Activated T-helper 1 cell treated with Interleukin-2 at 50 U/mL for 16 hours (primary cell): ENCODE measurements around the gene COL6A2.
"Not testable (repeated sequence)": the region's sequence is repeated elsewhere in the genome, so short reads cannot be mapped to it uniquely, and the experiment has no call there.

Experiments
- DNase-seq: peaks from one replicate; pipeline ENCODE4 v3.0.0-alpha.2; 2020; ENCODE audit warnings: low read depth

The COL6A2 gene

DNA sequence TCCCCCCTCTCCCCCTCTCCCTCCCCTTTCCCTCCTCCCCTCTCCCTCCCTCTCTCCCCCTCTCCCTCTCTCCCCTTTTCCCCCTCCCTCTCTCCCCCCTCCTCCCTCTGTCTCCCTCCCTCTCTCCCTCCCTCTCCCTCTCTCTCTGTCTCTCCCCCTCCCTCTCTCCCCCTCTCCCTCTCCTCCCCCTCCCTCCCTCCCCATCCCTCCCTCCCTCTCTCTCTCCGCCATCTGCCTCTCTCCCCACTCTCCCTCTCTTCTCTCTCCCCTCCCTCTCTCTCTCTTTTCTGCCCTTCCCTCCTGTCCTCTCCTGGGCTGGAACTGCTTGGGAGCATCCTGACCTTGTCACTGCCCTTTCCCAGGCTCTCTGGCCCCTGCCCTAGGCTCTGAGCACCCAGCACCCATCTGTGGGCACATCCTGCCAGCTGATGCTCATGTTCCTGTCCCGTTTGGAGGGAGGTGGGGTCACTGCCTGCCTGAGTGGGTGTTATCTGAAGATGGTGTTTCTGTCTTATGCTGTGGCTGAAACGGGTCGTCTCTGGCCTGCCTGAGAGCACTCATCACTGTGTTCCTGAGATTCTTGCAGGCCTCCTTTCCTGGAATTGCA is 46.7 kb downstream of the COL6A2 start:
- no peak for DNase-seq

DNA sequence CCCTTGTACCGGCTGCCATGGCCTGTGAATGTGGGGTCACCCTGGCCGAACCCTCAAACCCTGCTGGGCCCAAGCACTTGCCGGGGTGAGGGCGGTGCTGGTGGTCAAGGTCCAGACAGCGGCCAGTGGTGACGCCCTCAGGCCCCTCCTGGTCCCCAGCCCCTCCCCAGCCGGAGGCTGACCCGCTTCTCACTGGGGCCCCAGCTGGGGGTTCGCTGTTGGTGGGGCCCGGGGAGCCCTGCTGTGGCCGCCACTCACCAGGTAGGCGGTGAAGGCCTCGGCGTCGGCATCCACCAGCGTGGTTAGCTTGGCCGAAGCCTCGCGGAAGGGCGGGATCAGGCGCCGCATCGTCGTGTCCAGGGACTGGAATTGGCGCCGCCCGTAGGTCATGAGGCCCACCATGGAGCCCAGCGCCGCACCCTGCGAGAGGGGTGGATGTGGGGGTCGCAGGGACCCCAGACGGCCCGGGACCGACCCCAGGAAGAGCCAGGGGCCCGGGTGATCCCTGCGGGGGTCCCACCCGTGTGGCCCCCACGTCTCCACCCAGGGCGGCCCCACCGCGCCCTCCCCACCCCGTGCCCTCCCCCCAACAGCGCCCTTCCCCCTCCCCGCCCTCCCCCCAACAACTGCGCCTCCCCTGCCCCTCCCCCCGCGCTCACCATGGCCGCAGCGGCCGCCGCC is 47.4 kb downstream of the COL6A2 start:
- no peak for DNase-seq

DNA sequence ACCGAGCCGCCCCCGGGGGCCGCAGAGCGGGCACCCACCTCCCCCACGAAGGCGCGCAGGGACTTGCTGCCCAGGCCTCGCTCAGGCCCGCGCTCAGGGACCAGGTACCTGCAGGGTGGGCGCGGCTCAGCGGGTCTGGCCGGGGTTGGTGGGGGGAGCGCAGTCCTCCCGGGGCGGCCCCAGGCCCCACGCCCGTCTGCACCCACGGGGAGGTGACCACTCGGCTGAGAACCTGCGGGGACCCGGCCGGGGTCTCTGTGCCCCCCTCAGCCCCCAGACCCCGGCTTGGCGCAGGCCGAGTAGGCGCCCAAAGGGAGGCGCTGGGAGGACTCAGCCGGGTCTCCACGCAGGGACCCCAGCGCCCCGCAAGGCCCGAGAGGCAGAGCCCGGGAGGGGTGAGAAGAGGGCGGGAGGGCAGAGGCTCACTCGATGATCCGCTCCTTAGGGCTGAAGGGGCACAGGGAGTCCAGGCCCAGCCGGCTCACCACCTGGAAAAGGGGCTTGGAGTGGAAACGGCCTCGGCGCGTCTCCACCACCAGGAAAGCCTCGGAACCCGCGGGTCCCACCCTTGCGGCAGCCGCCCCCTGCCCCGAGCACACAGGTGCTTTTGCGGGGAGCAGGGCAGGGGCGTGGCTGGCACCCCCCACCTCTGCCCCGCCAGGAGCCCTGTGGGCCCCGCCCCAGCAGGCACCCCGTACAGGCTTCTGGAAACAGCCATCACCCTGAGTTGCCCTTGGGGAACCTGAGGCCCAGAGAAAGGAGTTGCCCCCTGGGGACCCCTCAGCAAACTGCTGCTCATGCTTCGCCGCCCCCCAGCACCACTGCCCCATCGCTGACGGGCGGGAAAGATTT is 48.2 kb downstream of the COL6A2 start:
- no peak for DNase-seq

- DNase-seq, result no peak
Observed at GRCh38 chr21:46146856-46147255, 48.9 kb downstream of the COL6A2 start.

DNA sequence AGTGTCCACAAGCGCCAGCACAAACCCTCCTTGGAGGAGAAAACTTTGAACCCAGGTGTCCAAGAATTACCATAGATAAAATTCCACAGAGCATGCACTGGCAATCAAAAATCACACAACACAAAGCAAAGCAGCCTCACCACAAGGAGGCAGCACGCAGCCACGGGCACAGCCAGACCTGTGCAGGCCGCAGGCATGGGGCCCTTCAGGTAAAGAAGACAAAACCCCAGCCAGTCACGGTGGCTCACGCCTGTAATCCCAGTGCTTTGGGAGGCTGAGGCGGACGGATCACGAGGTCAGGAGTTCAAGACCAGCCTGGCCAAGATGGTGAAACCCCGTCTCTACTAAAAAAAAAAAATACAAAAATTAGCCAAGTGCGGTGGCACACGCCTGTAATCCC is 49.5 kb downstream of the COL6A2 start:
- DNase-seq, result not testable (repeated sequence)

DNA sequence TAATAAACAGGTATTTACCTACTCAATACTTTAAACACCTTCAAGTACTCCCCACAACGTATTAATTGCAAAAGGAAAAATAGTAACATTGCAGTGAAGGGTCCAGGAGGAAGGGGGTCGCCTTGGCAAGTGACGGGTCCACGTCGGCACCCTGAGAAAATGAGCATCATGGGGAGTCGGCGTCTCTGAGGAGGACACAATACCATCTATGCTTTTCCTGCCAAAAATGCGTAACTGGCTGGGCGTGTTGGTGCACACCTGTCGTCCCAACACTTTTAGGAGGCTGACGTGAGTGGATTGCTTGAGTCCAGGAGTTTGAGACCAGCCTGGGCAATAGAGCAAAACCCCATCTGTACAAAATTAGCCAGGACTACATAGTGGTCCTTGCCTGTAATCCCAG is 50.2 kb downstream of the COL6A2 start:
- no peak for DNase-seq

DNA sequence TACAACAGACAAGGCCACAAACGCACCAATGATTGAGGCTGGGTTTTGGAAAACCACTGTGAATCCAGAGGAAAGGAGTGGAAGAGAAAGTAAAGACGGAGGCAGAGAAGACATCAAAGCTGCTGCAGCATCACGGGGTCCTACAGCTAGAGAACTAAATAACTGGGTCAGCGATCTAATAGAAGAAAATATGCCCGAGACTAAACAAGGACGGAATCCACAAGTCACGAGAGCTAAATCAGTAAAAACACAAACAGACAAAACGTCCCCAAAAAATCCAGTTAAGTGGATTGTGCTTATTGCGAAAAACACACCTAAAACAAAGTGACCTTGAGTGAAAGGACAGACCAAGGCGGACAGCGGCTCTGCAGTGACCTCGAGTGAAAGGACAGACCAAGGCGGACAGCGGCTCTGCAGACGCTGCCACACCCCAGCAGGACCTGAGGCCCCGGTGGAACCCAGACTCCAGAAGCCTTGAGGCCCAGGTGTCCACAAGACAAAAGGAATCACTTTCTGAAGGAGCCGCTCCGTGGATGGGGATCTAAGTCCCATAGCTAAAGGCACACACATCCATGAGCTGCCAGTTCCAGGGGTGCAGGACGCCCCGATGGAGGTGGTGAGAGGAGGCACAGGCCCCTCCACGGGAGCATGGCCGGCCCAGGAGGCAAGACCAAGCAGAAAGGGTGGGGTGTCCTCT is 51.4 kb downstream of the COL6A2 start:
- DNase-seq, result no peak

GRCh38 chr21:46150073-46150472 is 52.2 kb downstream of the COL6A2 start:
- DNase-seq, result no peak

DNA sequence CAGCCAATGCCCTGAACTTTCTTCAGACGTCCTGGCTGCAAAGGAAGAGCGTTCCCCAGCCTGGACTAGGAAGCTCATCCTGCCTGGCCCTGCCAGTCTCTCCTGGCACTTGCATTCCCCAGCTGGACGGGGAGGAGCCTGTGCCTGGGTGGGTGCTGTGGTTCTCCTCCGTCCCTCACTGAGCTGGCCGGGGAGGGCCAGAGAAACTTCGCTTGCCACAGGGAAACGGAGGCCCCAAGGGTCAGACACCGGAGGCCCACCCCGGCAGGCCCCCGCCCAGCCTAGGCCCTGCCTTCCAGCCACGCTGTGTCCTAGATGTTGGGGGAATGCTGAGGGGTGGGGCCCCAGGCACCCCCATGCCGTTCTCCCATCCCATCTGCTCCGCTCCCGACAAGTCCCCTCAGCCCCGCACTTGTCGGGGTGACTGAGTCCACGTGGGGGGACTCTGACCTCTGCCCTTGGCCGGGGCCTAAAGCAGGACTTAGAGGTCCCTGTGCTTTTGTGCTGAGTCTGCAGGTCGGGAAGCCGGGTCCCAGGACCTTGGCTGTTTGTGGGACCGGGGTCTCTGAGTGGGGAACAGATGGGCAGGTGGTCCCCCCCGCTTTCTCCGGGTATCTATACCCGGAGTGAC is 52.7 kb downstream of the COL6A2 start:
- DNase-seq, result no peak

GRCh38 chr21:46151261-46151988 is 53.5 kb downstream of the COL6A2 start:
- no peak for DNase-seq

DNA sequence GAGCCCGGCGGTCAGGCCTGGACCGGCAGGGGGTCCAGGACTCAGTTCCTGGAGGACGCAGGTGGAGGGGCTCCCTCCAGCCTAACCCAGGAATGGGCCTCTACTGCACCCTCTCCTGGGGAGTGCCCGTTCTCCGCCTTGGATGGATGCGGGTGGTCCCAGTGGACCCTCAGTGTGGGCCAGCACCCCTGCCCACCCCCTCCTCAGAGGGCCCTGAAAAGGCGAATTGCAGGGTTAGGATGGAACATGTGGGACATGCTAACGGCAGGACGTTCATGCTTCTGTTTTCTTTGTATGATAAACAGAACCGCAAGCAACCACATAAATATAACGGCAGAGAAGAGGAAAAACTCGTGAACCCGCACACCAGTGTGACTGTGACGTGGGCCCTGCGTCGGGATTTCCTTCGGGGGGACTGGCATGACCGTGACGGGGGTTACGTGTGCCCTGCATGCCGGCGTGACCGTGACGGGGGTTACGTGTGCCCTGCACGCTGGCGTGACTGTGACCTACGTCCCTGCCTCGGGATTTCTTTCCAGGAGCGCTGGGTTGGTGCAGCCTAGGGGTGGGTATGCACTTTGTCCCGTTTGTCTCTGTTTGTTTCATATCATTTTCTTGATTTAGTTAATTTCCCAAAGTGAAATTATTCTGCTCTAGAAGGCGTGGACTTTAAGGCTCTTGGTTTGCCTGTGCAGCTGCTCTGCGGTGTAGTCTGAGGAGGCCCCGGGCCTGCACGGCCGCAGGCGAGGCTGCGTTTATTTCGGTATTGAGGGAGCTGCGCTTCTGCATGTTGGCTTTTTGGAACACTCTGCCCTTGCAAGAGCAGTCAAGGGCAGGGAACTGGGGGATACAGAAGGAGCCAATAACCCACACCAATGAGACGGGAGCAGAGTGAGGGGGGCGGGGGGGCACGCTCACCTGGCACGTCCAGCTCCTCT is 54.3 kb downstream of the COL6A2 start:
- DNase-seq, result no peak

GRCh38 chr21:46152927-46153246 is 55.0 kb downstream of the COL6A2 start:
- DNase-seq, result no peak

GRCh38 chr21:46153247-46154154 is 55.6 kb downstream of the COL6A2 start:
- no peak for DNase-seq

DNA sequence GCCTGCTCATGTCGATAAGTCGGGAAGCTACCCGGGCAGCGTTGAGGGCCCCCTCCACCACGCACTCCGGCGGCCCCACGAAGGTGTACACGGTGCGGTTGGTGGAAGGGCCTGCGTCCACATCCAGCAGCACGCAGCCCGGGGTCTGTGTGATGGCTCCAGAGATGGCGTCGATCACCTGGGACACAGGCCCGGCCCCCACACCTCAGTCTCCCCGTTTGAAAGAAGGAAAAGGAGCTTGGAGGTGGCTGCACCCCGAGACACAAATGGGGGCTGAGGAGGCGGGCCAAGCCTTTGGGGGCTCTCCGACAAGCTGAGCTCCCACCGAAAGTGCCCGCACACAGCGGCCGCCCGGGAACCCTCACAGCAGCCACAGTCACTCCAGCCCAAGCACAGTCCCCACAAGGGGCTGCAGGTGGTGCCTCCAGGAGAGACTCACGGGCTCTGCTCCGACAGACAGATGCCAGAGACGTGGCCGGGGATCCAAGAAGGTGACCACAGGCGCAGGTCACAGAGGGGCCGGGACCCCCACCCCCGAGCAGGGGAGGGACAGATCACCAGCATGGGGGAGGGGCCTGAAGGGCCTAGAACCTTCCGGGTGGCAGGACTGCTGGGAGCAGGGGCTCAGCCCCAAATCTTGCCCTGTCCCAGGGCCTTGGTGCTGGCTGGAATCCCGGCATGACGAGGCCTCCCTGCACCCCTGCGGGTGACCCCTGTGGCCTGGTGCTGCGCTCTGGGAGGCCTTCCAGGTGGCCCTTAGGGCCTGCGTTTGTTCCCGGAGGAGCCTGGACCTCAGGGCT is 56.4 kb downstream of the COL6A2 start:
- no peak for DNase-seq

GRCh38 chr21:46154955-46155513 is 57.1 kb downstream of the COL6A2 start:
- no peak for DNase-seq

DNA sequence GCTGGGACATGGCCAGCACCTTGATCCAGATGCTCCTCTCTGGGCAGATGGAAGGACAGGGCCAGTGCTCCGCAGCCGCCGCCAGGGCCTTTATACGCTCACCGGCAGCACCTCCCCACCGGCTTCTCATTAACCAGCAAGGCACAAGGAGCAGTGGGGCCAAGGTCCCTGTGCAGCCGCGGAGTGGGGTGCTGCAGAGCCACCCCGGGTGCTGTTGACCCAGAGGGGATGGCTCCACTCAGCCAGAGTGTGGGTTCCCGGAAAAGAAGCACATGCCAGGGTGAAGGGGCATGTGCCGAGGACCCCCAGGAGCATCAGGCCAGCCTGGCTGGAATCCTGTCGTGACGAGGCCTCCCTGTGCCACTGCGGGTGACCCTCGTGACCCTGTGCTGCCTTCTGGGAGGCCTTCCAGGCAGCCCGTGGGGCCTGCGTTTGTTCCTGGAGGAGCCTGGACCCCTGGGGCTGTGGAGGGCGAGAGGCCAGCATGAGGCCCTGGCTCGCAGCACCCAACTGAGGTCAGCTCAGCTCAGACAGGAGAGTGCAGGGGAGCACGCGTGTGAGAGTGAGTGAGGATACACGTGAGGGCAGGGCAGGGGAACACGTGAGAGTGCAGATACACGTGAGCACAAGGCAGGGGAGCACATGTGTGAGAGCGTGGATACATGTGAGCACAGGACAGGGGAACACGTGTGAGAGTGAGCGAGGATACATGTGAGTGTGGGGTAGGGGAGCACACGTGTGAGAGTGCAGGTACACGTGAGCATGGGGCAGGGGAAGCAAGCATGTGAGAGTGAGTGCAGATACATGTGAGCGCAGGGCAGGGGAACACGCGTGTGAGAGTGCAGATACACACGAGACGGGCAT is 57.8 kb downstream of the COL6A2 start, which contains the start of gene FTCD:
FTCD (minus strand) TSS at position 66 of the 864 bp plus-strand sequence; CDS start at position 10, 56 bp downstream.
- no peak for DNase-seq

- no peak for DNase-seq
Observed at GRCh38 chr21:46156378-46156645, 58.4 kb downstream of the COL6A2 start.
